ENCODE data around the gene NCAPG.
A peak's percentile ranks its signal among the peaks of the same experiment; 100 is the strongest.
"Not testable (repeated sequence)": the region's sequence is repeated elsewhere in the genome, so short reads cannot be mapped to it uniquely, and the experiment has no call there.

The NCAPG gene

GRCh38 chr4:17812801-17813200 lies 2.0 kb downstream of the NCAPG start:
- peak overlapping the region; percentile 93 for H3K4me3 Mint-ChIP-seq
- H3K4me1 Mint-ChIP-seq (ENCODE audit: low read depth), result peaks cover 45% of the 10 kb centered on the region
- no peaks in the 10 kb centered on the region for H3K27me3 Mint-ChIP-seq (ENCODE audit: low read depth)
- H3K27ac Mint-ChIP-seq, result no peak overlapping the region
- H3K9me3 Mint-ChIP-seq, result no peaks in the 10 kb centered on the region
- no peak for DNase-seq (ENCODE audit: low spot score)
- peaks cover 64% of the 10 kb centered on the region for H3K36me3 Mint-ChIP-seq (ENCODE audit: low read depth)

- H3K27ac Mint-ChIP-seq, result peak overlapping the region; percentile 66
- peaks cover 43% of the 10 kb centered on the region for H3K4me1 Mint-ChIP-seq (ENCODE audit: low read depth)
- no peaks in the 10 kb centered on the region for H3K27me3 Mint-ChIP-seq (ENCODE audit: low read depth)
- H3K4me3 Mint-ChIP-seq, result no peak overlapping the region
- no peak for DNase-seq (ENCODE audit: low spot score)
- peaks cover 63% of the 10 kb centered on the region for H3K36me3 Mint-ChIP-seq (ENCODE audit: low read depth)
- H3K9me3 Mint-ChIP-seq, result no peaks in the 10 kb centered on the region
Measured at GRCh38 chr4:17814140-17814539, 3.4 kb downstream of the NCAPG start.

GRCh38 chr4:17816142-17816541 lies 5.4 kb downstream of the NCAPG start:
- H3K36me3 Mint-ChIP-seq (ENCODE audit: low read depth), result peaks cover 56% of the 10 kb centered on the region
- H3K9me3 Mint-ChIP-seq, result no peaks in the 10 kb centered on the region

DNA sequence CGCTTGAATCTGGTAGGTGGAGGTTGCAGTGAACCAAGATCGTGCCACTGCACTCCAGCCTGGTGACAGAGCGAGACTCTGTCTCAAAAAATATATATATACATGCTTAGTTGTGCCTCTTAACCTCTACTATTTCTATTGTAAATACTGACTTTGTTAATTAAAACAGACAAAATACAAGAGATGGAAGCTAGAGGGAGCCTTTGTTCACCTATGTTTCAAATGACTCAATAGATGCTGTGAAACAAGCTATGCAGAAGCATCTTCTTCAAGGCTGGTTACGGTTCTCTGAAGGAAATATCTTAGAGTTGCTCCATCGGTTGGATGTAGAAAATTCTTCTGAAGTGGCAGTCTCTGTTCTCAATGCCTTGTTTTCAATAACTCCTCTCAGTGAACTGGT lies 6.2 kb downstream of the NCAPG start:
- peak overlapping the region; percentile 55 for H3K27ac Mint-ChIP-seq
- peaks cover 56% of the 10 kb centered on the region for H3K36me3 Mint-ChIP-seq (ENCODE audit: low read depth)
- H3K4me3 Mint-ChIP-seq, result peak overlapping the region; percentile 64
- H3K4me1 Mint-ChIP-seq (ENCODE audit: low read depth), result peaks cover 49% of the 10 kb centered on the region
- no peak for DNase-seq (ENCODE audit: low spot score)
- no peaks in the 10 kb centered on the region for H3K27me3 Mint-ChIP-seq (ENCODE audit: low read depth)
- no peaks in the 10 kb centered on the region for H3K9me3 Mint-ChIP-seq

More at GRCh38 chr4:17816142-17816541, 5.4 kb downstream of the NCAPG start:
- no peak for DNase-seq (ENCODE audit: low spot score)
- Mint-ChIP-seq H3K4me3 (no peak overlapping the region), H3K27ac (peak overlapping the region; percentile 34), H3K4me1 (ENCODE audit: low read depth) (peaks cover 47% of the 10 kb centered on the region), H3K27me3 (ENCODE audit: low read depth) (no peaks in the 10 kb centered on the region)

- no peak for DNase-seq (ENCODE audit: low spot score)
- peaks cover 58% of the 10 kb centered on the region for H3K36me3 Mint-ChIP-seq (ENCODE audit: low read depth)
Measured at GRCh38 chr4:17823871-17824669, 13.3 kb downstream of the NCAPG start.

GRCh38 chr4:17846266-17846665 lies 35.5 kb downstream of the NCAPG start:
- Mint-ChIP-seq H3K27me3 (ENCODE audit: low read depth) (no peaks in the 10 kb centered on the region), H3K9me3 (no peaks in the 10 kb centered on the region), H3K27ac (no peak overlapping the region), H3K4me1 (ENCODE audit: low read depth) (peaks cover 3% of the 10 kb centered on the region), H3K4me3 (no peak overlapping the region), H3K36me3 (ENCODE audit: low read depth) (peaks cover 60% of the 10 kb centered on the region)
- no peak for DNase-seq (ENCODE audit: low spot score)

More at GRCh38 chr4:17823871-17824669, 13.3 kb downstream of the NCAPG start:
- Mint-ChIP-seq H3K4me3 (peak overlapping the region; percentile 34), H3K27me3 (ENCODE audit: low read depth) (no peaks in the 10 kb centered on the region), H3K9me3 (no peaks in the 10 kb centered on the region), H3K27ac (peak overlapping the region; percentile 57), H3K4me1 (ENCODE audit: low read depth) (peaks cover 37% of the 10 kb centered on the region)

- H3K4me3 Mint-ChIP-seq; H3K4me1 Mint-ChIP-seq (ENCODE audit: low read depth); H3K27me3 Mint-ChIP-seq (ENCODE audit: low read depth); H3K27ac Mint-ChIP-seq; H3K9me3 Mint-ChIP-seq; DNase-seq (ENCODE audit: low spot score): not testable (repeated sequence)
- H3K36me3 Mint-ChIP-seq (ENCODE audit: low read depth), result peaks cover 25% of the 10 kb centered on the region
Measured at GRCh38 chr4:17850295-17850694, 39.5 kb downstream of the NCAPG start.

DNA sequence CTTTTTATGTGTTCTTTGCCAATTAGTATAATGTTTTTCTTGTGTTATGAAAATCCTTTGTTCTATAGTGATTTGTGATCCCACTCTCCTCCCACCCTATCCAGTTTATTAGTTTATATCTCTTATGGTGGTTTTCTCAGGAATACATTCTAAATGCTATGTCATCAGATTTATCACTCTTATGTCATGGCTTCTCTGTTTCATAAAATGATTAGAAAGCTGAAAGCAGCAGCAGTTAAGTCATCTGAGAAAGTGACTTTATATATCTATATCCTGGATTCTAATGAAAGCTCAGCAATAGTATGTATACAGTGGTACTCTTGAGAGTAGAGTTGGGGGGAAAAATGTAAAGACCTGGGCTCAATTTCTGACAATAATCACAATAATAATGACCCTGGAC lies 41.2 kb downstream of the NCAPG start:
- Mint-ChIP-seq H3K36me3 (ENCODE audit: low read depth) (peaks cover 14% of the 10 kb centered on the region), H3K9me3 (no peaks in the 10 kb centered on the region)

GRCh38 chr4:17854036-17854435 lies 43.3 kb downstream of the NCAPG start:
- Mint-ChIP-seq H3K4me3 (no peak overlapping the region), H3K4me1 (ENCODE audit: low read depth) (no peaks in the 10 kb centered on the region), H3K27ac (no peak overlapping the region), H3K36me3 (ENCODE audit: low read depth) (peaks cover 4% of the 10 kb centered on the region), H3K27me3 (ENCODE audit: low read depth) (no peaks in the 10 kb centered on the region), H3K9me3 (no peaks in the 10 kb centered on the region)
- no peak for DNase-seq (ENCODE audit: low spot score)

More for the DNA sequence above, 41.2 kb downstream of the NCAPG start:
- no peaks in the 10 kb centered on the region for H3K4me1 Mint-ChIP-seq (ENCODE audit: low read depth)
- no peak overlapping the region for H3K4me3 Mint-ChIP-seq
- H3K27ac Mint-ChIP-seq, result no peak overlapping the region
- no peaks in the 10 kb centered on the region for H3K27me3 Mint-ChIP-seq (ENCODE audit: low read depth)
- DNase-seq (ENCODE audit: low spot score), result no peak

- peaks cover 4% of the 10 kb centered on the region for H3K36me3 Mint-ChIP-seq (ENCODE audit: low read depth)
- no peaks in the 10 kb centered on the region for H3K27me3 Mint-ChIP-seq (ENCODE audit: low read depth)
- peaks cover 20% of the 10 kb centered on the region for H3K9me3 Mint-ChIP-seq
- no peak for DNase-seq (ENCODE audit: low spot score)
- no peaks in the 10 kb centered on the region for H3K4me1 Mint-ChIP-seq (ENCODE audit: low read depth)
- H3K4me3 Mint-ChIP-seq, result no peak overlapping the region
- no peak overlapping the region for H3K27ac Mint-ChIP-seq
Measured at GRCh38 chr4:17859793-17860406, 49.1 kb downstream of the NCAPG start.

- H3K27ac Mint-ChIP-seq; H3K36me3 Mint-ChIP-seq (ENCODE audit: low read depth); H3K4me3 Mint-ChIP-seq; H3K27me3 Mint-ChIP-seq (ENCODE audit: low read depth); H3K4me1 Mint-ChIP-seq (ENCODE audit: low read depth); DNase-seq (ENCODE audit: low spot score): not testable (repeated sequence)
- H3K9me3 Mint-ChIP-seq, result peaks cover 20% of the 10 kb centered on the region
Measured at GRCh38 chr4:17861906-17862305, 51.1 kb downstream of the NCAPG start.

DNA sequence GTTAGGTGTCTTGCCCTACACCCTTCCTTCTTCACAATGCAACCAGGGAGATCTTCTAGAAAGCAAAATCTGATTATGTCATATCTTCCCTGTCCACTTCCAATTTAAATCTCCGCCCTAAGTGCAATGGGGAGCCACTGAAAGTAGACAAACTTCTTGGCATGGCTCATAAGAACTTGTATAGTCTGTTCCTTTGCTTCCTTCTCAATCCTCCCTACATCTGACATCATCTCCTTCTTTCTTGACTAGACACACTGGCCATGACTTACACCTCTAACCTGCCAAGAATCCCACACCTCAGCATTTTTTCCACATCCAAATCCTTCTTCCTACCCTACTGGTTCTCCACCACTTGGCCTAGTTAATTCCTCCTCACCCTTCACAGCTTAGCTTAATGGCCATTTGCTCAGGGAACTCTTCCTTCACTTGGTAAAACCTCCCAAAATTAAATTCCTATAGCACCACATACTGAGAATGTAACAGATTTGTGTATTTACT lies 55.1 kb downstream of the NCAPG start:
- peaks cover 13% of the 10 kb centered on the region for H3K9me3 Mint-ChIP-seq
- H3K36me3 Mint-ChIP-seq (ENCODE audit: low read depth), result peaks cover 4% of the 10 kb centered on the region
- H3K27me3 Mint-ChIP-seq (ENCODE audit: low read depth), result no peaks in the 10 kb centered on the region
- H3K4me3 Mint-ChIP-seq, result no peak overlapping the region
- no peak overlapping the region for H3K27ac Mint-ChIP-seq
- no peak for DNase-seq (ENCODE audit: low spot score)
- no peaks in the 10 kb centered on the region for H3K4me1 Mint-ChIP-seq (ENCODE audit: low read depth)

DNA sequence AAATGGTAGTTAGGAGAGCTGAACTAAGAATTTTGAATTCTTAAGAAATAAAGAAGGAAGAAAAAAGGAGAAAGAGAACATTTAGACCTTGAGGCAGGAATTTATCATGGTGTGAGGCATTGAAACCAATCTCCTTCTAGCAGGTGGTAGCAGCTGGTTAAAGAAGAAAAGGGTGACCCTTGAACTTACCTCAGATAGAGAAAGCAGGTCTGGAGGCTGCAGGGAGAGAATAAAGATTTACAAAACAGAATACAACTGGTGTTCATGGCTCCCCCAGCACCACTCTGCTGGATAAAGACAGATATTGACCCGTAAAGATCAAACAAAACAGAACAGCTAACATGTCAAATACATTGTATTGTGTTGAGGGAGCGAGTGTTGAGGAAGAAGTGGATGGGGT lies 56.0 kb downstream of the NCAPG start:
- no peak overlapping the region for H3K4me3 Mint-ChIP-seq
- no peaks in the 10 kb centered on the region for H3K27me3 Mint-ChIP-seq (ENCODE audit: low read depth)
- DNase-seq (ENCODE audit: low spot score), result no peak
- H3K36me3 Mint-ChIP-seq (ENCODE audit: low read depth), result peaks cover 2% of the 10 kb centered on the region
- no peak overlapping the region for H3K27ac Mint-ChIP-seq
- no peaks in the 10 kb centered on the region for H3K4me1 Mint-ChIP-seq (ENCODE audit: low read depth)
- peaks cover 9% of the 10 kb centered on the region for H3K9me3 Mint-ChIP-seq

DNA sequence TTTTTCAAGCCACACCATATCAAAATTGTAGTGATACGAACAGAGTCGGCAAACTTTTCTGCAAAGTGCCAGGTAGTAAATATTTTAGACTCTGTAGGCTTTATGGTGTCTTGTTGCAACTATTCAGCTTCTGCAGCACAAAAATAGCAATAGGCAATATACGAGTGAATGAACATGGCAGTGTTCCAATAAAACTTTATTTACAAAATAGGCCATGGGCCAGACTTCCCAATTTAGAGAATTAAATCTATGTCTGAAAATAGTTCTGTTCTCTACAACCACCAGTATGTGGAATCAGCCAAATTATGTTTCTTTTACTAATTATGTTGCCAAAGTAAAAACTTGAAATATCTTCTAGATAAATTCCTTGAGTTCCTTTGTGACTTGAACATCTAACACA lies 56.5 kb downstream of the NCAPG start:
- Mint-ChIP-seq H3K27me3 (ENCODE audit: low read depth) (no peaks in the 10 kb centered on the region), H3K27ac (no peak overlapping the region), H3K4me1 (ENCODE audit: low read depth) (no peaks in the 10 kb centered on the region), H3K9me3 (peaks cover 5% of the 10 kb centered on the region), H3K36me3 (ENCODE audit: low read depth) (peaks cover 2% of the 10 kb centered on the region), H3K4me3 (no peak overlapping the region)
- no peak for DNase-seq (ENCODE audit: low spot score)
